ENCODE results near the gene PPIG.

DNA sequence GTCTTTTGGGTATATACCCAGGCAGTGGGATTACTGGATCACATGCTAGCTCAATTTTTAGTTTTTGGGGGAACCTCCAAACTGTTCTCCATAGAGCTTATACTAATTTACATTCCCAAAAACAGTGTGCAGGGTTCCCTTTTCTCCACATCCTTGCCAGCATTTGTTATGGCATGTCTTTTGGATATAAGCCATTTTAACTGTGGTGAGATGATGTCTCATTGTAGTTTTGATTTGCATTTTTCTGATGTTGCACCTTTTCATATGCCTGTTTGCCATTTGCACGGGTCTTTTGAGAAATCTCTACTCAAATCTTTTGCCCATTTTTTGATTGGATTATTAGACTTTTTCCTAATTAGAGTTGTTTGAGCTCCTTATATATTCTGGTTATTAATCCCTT lies 18.5 kb upstream of the PPIG start:
- TF ChIP-seq, protein P1, sequence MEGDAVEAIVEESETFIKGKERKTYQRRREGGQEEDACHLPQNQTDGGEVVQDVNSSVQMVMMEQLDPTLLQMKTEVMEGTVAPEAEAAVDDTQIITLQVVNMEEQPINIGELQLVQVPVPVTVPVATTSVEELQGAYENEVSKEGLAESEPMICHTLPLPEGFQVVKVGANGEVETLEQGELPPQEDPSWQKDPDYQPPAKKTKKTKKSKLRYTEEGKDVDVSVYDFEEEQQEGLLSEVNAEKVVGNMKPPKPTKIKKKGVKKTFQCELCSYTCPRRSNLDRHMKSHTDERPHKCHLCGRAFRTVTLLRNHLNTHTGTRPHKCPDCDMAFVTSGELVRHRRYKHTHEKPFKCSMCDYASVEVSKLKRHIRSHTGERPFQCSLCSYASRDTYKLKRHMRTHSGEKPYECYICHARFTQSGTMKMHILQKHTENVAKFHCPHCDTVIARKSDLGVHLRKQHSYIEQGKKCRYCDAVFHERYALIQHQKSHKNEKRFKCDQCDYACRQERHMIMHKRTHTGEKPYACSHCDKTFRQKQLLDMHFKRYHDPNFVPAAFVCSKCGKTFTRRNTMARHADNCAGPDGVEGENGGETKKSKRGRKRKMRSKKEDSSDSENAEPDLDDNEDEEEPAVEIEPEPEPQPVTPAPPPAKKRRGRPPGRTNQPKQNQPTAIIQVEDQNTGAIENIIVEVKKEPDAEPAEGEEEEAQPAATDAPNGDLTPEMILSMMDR (IDR thresholded peaks at IDR 0.05; ENCODE audit: borderline replicate concordance, extremely low read depth, low read length, poor library complexity, severe bottlenecking) = no peak
- TF ChIP-seq EZH2 (IDR thresholded peaks at IDR 0.05; ENCODE audit: borderline replicate concordance, low read depth, low read length, severe bottlenecking) = no peak
